ENCODE data around the gene KDM6B.

The KDM6B gene

DNA sequence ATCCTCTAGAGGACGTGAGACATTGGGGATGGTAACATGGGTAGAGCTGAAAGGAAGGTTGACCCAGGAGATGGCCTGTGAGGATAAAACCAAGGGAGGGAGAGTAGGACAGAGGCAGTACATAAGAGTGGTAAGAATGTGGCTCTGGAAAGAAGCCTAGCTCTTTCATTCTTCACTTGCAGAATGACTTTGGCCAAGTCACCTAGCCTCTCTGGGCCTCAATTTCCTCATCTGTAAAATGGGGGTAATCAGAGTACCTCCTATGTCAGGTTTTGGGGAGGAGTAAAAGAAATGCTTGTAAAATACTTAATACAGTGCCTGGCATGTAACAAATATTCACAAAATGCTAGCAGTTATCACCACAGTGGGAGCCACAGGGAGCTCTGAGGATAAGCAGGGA, 6.9 kb downstream of the KDM6B start:
- TF ChIP-seq TAF1 (IDR thresholded peaks at IDR 0.05; ENCODE audit: low read depth) (no peak), YY1 (IDR thresholded peaks at IDR 0.05; ENCODE audit: low read depth) (no peak), RAD21 (IDR thresholded peaks at IDR 0.05; ENCODE audit: low read depth) (no peak), EGR1 (IDR thresholded peaks at IDR 0.05) (no peak), CEBPB (IDR thresholded peaks at IDR 0.05) (no peak), REST (IDR thresholded peaks at IDR 0.05; ENCODE audit: low read depth) (no peak), FOXM1 (IDR thresholded peaks at IDR 0.05; ENCODE audit: borderline replicate concordance, low read depth) (no peak), ZBTB7A (IDR thresholded peaks at IDR 0.05; ENCODE audit: low read depth) (no peak), TEAD4 (IDR thresholded peaks at IDR 0.05) (no peak), NFIC (IDR thresholded peaks at IDR 0.05) (no peak), CREB1 (IDR thresholded peaks at IDR 0.05; ENCODE audit: low read depth) (no peak), USF1 (IDR thresholded peaks at IDR 0.05) (no peak), TCF12 (IDR thresholded peaks at IDR 0.05; ENCODE audit: low read depth) (no peak), EP300 (IDR thresholded peaks at IDR 0.05; ENCODE audit: borderline replicate concordance) (no peak)
- TF ChIP-seq, protein P1, sequence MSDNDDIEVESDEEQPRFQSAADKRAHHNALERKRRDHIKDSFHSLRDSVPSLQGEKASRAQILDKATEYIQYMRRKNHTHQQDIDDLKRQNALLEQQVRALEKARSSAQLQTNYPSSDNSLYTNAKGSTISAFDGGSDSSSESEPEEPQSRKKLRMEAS (IDR thresholded peaks at IDR 0.05): no peak

- TF ChIP-seq RAD21 (IDR thresholded peaks at IDR 0.05; ENCODE audit: low read depth) (peak; percentile 34; the same call in 1 of the 2 replicates), USF1 (IDR thresholded peaks at IDR 0.05) (peak; percentile 64), TAF1 (IDR thresholded peaks at IDR 0.05; ENCODE audit: low read depth) (no peak)
Observed at GRCh38 chr17:7841396-7841914, 7.4 kb downstream of the KDM6B start.

GRCh38 chr17:7841915-7842379, 7.9 kb downstream of the KDM6B start:
- TF ChIP-seq ZBTB7A (IDR thresholded peaks at IDR 0.05; ENCODE audit: low read depth) (peak; percentile 16; the same call in 1 of the 2 replicates), NFIC (IDR thresholded peaks at IDR 0.05) (no peak), TAF1 (IDR thresholded peaks at IDR 0.05; ENCODE audit: low read depth) (no peak; the same call in 1 of the 2 replicates), EGR1 (IDR thresholded peaks at IDR 0.05) (peak; percentile 65), USF1 (IDR thresholded peaks at IDR 0.05) (peak; percentile 82)
- TF ChIP-seq, protein P1 (IDR thresholded peaks at IDR 0.05): no peak; the same call in 1 of the 2 replicates

GRCh38 chr17:7842380-7843256, 8.6 kb downstream of the KDM6B start:
- TF ChIP-seq ZBTB7A (IDR thresholded peaks at IDR 0.05; ENCODE audit: low read depth) (peak; percentile 17; the same call in 1 of the 2 replicates), USF1 (IDR thresholded peaks at IDR 0.05) (no peak; the same call in 1 of the 2 replicates), NFIC (IDR thresholded peaks at IDR 0.05) (no peak), TCF12 (IDR thresholded peaks at IDR 0.05; ENCODE audit: low read depth) (no peak), YY1 (IDR thresholded peaks at IDR 0.05; ENCODE audit: low read depth) (no peak), RAD21 (IDR thresholded peaks at IDR 0.05; ENCODE audit: low read depth) (peak; percentile 2; the same call in 1 of the 2 replicates), TEAD4 (IDR thresholded peaks at IDR 0.05) (peak; percentile 60), TAF1 (IDR thresholded peaks at IDR 0.05; ENCODE audit: low read depth) (peak; percentile 18; the same call in 1 of the 2 replicates), CREB1 (IDR thresholded peaks at IDR 0.05; ENCODE audit: low read depth) (no peak), CEBPB (IDR thresholded peaks at IDR 0.05) (no peak), EGR1 (IDR thresholded peaks at IDR 0.05) (no peak), REST (IDR thresholded peaks at IDR 0.05; ENCODE audit: low read depth) (no peak), FOXM1 (IDR thresholded peaks at IDR 0.05; ENCODE audit: borderline replicate concordance, low read depth) (no peak), EP300 (IDR thresholded peaks at IDR 0.05; ENCODE audit: borderline replicate concordance) (no peak)
- TF ChIP-seq, protein P1 (IDR thresholded peaks at IDR 0.05): peak; percentile 16; the same call in 1 of the 2 replicates

Data from Ishikawa (cell line).